Stimulated activated CD8-positive, alpha-beta memory T cell treated with anti-CD3 and anti-CD28 coated beads, Interleukin-2, amount 100 ng/mL, for 1 hour (primary cell): ENCODE data around the gene EPSTI1.
"Not testable (repeated sequence)": the region's sequence is repeated elsewhere in the genome, so short reads cannot be mapped to it uniquely, and the experiment has no call there.

Source experiments
- DNase-seq, 2 donors: peaks; one replicate each; pipeline ENCODE4 v3.0.0-alpha.2; 2020; ENCODE audit warnings: low read depth in 2 of 2

The EPSTI1 gene

GRCh38 chr13:43005460-43006236, 13.6 kb upstream of the EPSTI1 start:
- DNase-seq: no peak

GRCh38 chr13:43003729-43004128, 11.7 kb upstream of the EPSTI1 start:
- DNase-seq: no peak

GRCh38 chr13:43003010-43003409, 11.0 kb upstream of the EPSTI1 start:
- no peak for DNase-seq

- DNase-seq: no peak
Measured at GRCh38 chr13:43002021-43002420, 10.0 kb upstream of the EPSTI1 start.

- no peak for DNase-seq
Measured at GRCh38 chr13:43000676-43001075, 8.6 kb upstream of the EPSTI1 start.

GRCh38 chr13:42999491-42999890, 7.5 kb upstream of the EPSTI1 start:
- no peak for DNase-seq

GRCh38 chr13:42997381-42997780, 5.3 kb upstream of the EPSTI1 start:
- DNase-seq: no peak

- no peak for DNase-seq
Measured at GRCh38 chr13:42996584-42996983, 4.5 kb upstream of the EPSTI1 start.

GRCh38 chr13:42994878-42995277, 2.8 kb upstream of the EPSTI1 start:
- no peak for DNase-seq

GRCh38 chr13:42992764-42993122, 702 bp upstream of the EPSTI1 start:
- DNase-seq: no peak

GRCh38 chr13:42991233-42991897, 676 bp downstream of the EPSTI1 start:
- not testable (repeated sequence) for DNase-seq

GRCh38 chr13:42990291-42991232, 1.5 kb downstream of the EPSTI1 start:
- no peak for DNase-seq

- no peak for DNase-seq
Measured at GRCh38 chr13:42986176-42986574, 5.9 kb downstream of the EPSTI1 start.

- DNase-seq: no peak
Measured at GRCh38 chr13:42985312-42986175, 6.5 kb downstream of the EPSTI1 start.

GRCh38 chr13:42984691-42985090, 7.3 kb downstream of the EPSTI1 start:
- DNase-seq: no peak

- no peak for DNase-seq
Measured at GRCh38 chr13:42984026-42984425, 8.0 kb downstream of the EPSTI1 start.

- no peak for DNase-seq
Measured at GRCh38 chr13:42981853-42982252, 10.2 kb downstream of the EPSTI1 start.

- no peak for DNase-seq
Measured at GRCh38 chr13:42981317-42981716, 10.7 kb downstream of the EPSTI1 start.

GRCh38 chr13:42977219-42977659, 14.8 kb downstream of the EPSTI1 start:
- DNase-seq: no peak

- no peak for DNase-seq
Measured at GRCh38 chr13:42976066-42976465, 16.0 kb downstream of the EPSTI1 start.

- no peak for DNase-seq
Measured at GRCh38 chr13:42973581-42973980, 18.5 kb downstream of the EPSTI1 start.
